Measurements from ENCODE around the gene TMEM178B.
"Not testable (repeated sequence)": the region's sequence is repeated elsewhere in the genome, so short reads cannot be mapped to it uniquely, and the experiment has no call there.

Gene TMEM178B

GRCh38 chr7:141359740-141360415, 286.0 kb downstream of the TMEM178B start:
- DNase-seq: no peak

- no peak for DNase-seq
Measured at GRCh38 chr7:141360416-141360760, 286.5 kb downstream of the TMEM178B start.

GRCh38 chr7:141360803-141361202, 286.9 kb downstream of the TMEM178B start:
- DNase-seq: no peak

- DNase-seq: no peak
Measured at GRCh38 chr7:141361479-141361878, 287.6 kb downstream of the TMEM178B start.

- no peak for DNase-seq
Measured at GRCh38 chr7:141361960-141362359, 288.1 kb downstream of the TMEM178B start.

GRCh38 chr7:141362580-141363435, 288.9 kb downstream of the TMEM178B start:
- DNase-seq: no peak

- DNase-seq: no peak
Measured at GRCh38 chr7:141363748-141364147, 289.9 kb downstream of the TMEM178B start.

- DNase-seq: no peak
Measured at GRCh38 chr7:141366091-141366621, 292.3 kb downstream of the TMEM178B start.

GRCh38 chr7:141369422-141369821, 295.6 kb downstream of the TMEM178B start:
- no peak for DNase-seq

GRCh38 chr7:141370178-141370577, 296.3 kb downstream of the TMEM178B start:
- no peak for DNase-seq

GRCh38 chr7:141370650-141371049, 296.8 kb downstream of the TMEM178B start:
- DNase-seq: no peak

GRCh38 chr7:141374425-141374824, 300.6 kb downstream of the TMEM178B start:
- no peak for DNase-seq

- DNase-seq: no peak
Measured at GRCh38 chr7:141375442-141375841, 301.6 kb downstream of the TMEM178B start.

GRCh38 chr7:141377906-141378305, 304.0 kb downstream of the TMEM178B start:
- DNase-seq: no peak

- no peak for DNase-seq
Measured at GRCh38 chr7:141378405-141378804, 304.5 kb downstream of the TMEM178B start.

- DNase-seq: no peak
Measured at GRCh38 chr7:141381794-141382427, 308.0 kb downstream of the TMEM178B start.

GRCh38 chr7:141383356-141383755, 309.5 kb downstream of the TMEM178B start:
- DNase-seq: not testable (repeated sequence)

- no peak for DNase-seq
Measured at GRCh38 chr7:141386881-141387280, 313.0 kb downstream of the TMEM178B start.

GRCh38 chr7:141387521-141388217, 313.8 kb downstream of the TMEM178B start:
- DNase-seq: no peak

GRCh38 chr7:141389140-141389796, 315.4 kb downstream of the TMEM178B start:
- no peak for DNase-seq

GRCh38 chr7:141390339-141390738, 316.5 kb downstream of the TMEM178B start:
- no peak for DNase-seq

GRCh38 chr7:141393056-141393455, 319.2 kb downstream of the TMEM178B start:
- DNase-seq: no peak
